ENCODE data around the gene CREBRF. TPM values are rescaled to one million over a fixed set of nuclear protein-coding genes. Genes with fewer than 3 reads are reported as not detected.
"Not testable (repeated sequence)": the region's sequence is repeated elsewhere in the genome, so short reads cannot be mapped to it uniquely, and the experiment has no call there.

The CREBRF gene
- polyA plus RNA-seq, 6 donors from 2014 or later = 60.6 to 97.0 (median 77.3) TPM

GRCh38 chr5:173154619-173155018 is 98.5 kb downstream of the CREBRF start:
- not testable (repeated sequence) for ATAC-seq (ENCODE audit: low read depth in 2 of 2); H3K27ac Mint-ChIP-seq; H3K4me3 Mint-ChIP-seq

GRCh38 chr5:173155912-173156311 is 99.8 kb downstream of the CREBRF start:
- no peak for ATAC-seq (ENCODE audit: low read depth in 2 of 2)

More at GRCh38 chr5:173154619-173155018, 98.5 kb downstream of the CREBRF start:
- not testable (repeated sequence) for H3K9me3 Mint-ChIP-seq, H3K27me3 Mint-ChIP-seq, H3K4me1 Mint-ChIP-seq, DNase-seq
- H3K36me3 Mint-ChIP-seq = peaks cover 21 to 28% of the 10 kb centered on the region in 2 donors

DNA sequence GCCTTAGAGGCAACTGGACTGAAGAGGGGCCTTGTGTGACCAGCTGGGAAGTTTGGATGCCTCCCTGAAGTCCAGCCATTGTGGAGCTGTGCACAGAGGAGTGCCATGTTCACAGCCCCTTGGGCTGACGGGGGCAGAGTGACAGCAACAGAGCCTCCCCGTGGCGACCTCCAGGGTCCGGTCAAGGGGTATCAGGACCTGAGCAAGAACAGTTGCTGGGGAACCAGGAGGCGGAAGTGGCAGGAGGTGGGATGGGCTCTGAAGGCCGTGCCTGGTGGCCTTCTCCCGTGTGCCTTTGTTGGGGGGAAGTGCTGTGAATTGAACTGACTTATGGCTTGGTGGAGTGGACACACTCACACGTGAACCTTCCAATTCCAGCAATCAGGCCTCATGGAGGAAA is 102.2 kb downstream of the CREBRF start:
- H3K4me1 Mint-ChIP-seq = no peaks in the 10 kb centered on the region
- H3K9me3 Mint-ChIP-seq = no peaks in the 10 kb centered on the region
- H3K36me3 Mint-ChIP-seq = peaks cover 24 to 29% of the 10 kb centered on the region in 2 donors
- H3K27me3 Mint-ChIP-seq = no peaks in the 10 kb centered on the region
- no peak overlapping the region for H3K4me3 Mint-ChIP-seq
- no peak overlapping the region for H3K27ac Mint-ChIP-seq
- no peak for DNase-seq
- ATAC-seq (ENCODE audit: low read depth in 2 of 2) = no peak

More at GRCh38 chr5:173155912-173156311, 99.8 kb downstream of the CREBRF start:
- no peak overlapping the region for H3K27ac Mint-ChIP-seq
- H3K27me3 Mint-ChIP-seq = no peaks in the 10 kb centered on the region
- H3K9me3 Mint-ChIP-seq = no peaks in the 10 kb centered on the region
- H3K4me1 Mint-ChIP-seq = no peaks in the 10 kb centered on the region
- peaks cover 22 to 28% of the 10 kb centered on the region in 2 donors for H3K36me3 Mint-ChIP-seq
- DNase-seq = no peak
- no peak overlapping the region for H3K4me3 Mint-ChIP-seq

DNA sequence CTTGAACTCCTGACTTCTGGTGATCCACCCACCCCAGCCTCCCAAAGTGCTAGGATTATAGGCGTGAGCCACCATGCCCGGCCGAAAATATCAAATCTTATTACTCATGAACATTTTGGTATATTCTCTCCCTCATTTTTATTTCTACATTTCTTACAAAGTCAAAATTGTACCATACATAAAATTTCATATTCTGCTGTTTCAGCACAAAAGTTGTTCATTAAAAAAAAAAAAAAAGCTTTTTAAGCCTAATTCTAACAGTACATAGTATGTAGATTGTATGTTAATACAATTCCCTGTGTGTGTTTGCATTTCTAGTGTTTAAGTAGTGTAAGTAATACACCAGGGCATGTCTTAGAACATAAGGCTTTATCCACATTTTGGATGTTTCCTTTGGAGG is 103.1 kb downstream of the CREBRF start:
- H3K27me3 Mint-ChIP-seq = no peaks in the 10 kb centered on the region
- H3K4me3 Mint-ChIP-seq = no peak overlapping the region
- peaks cover 16 to 23% of the 10 kb centered on the region in 2 donors for H3K36me3 Mint-ChIP-seq
- no peak for ATAC-seq (ENCODE audit: low read depth in 2 of 2)
- peak overlapping the region in 1 of 6 donors; percentile 69 for H3K27ac Mint-ChIP-seq
- H3K9me3 Mint-ChIP-seq = no peaks in the 10 kb centered on the region
- DNase-seq = no peak
- H3K4me1 Mint-ChIP-seq = no peaks in the 10 kb centered on the region

DNA sequence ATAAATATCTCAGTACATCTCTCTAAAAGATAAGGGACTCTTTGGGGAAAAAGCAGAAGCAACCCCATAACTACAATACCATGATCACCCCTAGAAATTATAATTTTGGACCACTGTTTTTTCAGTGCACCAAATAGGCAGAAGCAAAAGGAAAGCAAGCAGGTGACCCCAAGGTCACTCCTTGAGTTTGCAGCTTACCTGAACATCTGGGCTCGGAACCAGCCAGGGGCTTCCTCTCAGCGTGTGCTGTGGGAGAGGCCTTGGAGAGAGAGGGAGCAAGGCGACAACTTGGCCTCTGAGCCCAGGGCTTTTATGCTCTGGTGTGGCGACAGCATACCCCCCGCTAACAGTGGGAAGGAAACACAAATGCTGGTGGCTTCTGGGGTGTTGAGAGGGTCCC is 105.0 kb downstream of the CREBRF start:
- Mint-ChIP-seq H3K36me3 (peaks cover 10 to 23% of the 10 kb centered on the region in 2 donors), H3K4me3 (no peak overlapping the region), H3K27me3 (no peaks in the 10 kb centered on the region), H3K4me1 (no peaks in the 10 kb centered on the region), H3K27ac (peak overlapping the region in 1 of 6 donors; percentile 53), H3K9me3 (no peaks in the 10 kb centered on the region)
- DNase-seq = no peak
- ATAC-seq (ENCODE audit: low read depth in 2 of 2) = no peak

- ATAC-seq (ENCODE audit: low read depth in 2 of 2) = no peak
- Mint-ChIP-seq H3K36me3 (peaks cover 10 to 23% of the 10 kb centered on the region in 2 donors), H3K4me1 (no peaks in the 10 kb centered on the region), H3K27ac (no peak overlapping the region), H3K4me3 (no peak overlapping the region), H3K27me3 (no peaks in the 10 kb centered on the region), H3K9me3 (no peaks in the 10 kb centered on the region)
- DNase-seq = no peak
Observed at GRCh38 chr5:173163219-173163618, 107.1 kb downstream of the CREBRF start.

GRCh38 chr5:173165177-173166016 is 109.2 kb downstream of the CREBRF start:
- Mint-ChIP-seq H3K36me3 (peaks cover 6 to 23% of the 10 kb centered on the region in 2 donors), H3K27me3 (no peaks in the 10 kb centered on the region), H3K4me1 (no peaks in the 10 kb centered on the region), H3K4me3 (no peak overlapping the region), H3K27ac (peak overlapping the region in 1 of 6 donors; percentile 47), H3K9me3 (peaks cover 0 to under 1% (median 0%) of the 10 kb centered on the region in 7 donors)
- no peak for DNase-seq
- ATAC-seq (ENCODE audit: low read depth in 2 of 2) = no peak

DNA sequence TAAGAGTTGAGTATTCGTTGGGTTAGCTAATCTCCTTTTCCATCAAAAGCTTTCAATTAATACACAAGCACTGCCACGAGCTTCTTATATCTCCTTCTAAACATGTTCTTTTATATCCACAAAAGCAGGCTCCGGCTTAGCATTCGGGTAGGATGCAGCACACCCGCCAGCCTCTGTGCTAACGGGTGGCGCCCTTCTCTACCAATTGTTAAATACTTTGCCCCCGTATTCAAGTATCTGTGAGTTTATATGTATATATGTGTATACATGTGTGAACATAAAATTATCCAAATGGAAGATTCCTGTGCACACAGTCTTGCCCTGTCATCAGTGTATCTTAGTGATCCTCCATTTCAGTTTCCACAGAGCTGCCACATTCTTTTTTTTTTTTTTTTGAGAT is 116.0 kb downstream of the CREBRF start:
- no peaks in the 10 kb centered on the region for H3K36me3 Mint-ChIP-seq
- DNase-seq (no peak), ATAC-seq (ENCODE audit: low read depth in 2 of 2) (no peak)
- H3K27ac Mint-ChIP-seq = no peak overlapping the region
- H3K27me3 Mint-ChIP-seq = peaks cover 0 to 5% (median 0%) of the 10 kb centered on the region in 3 donors
- no peaks in the 10 kb centered on the region for H3K4me1 Mint-ChIP-seq
- H3K4me3 Mint-ChIP-seq = no peak overlapping the region
- peaks cover 0 to 9% (median 2%) of the 10 kb centered on the region in 7 donors for H3K9me3 Mint-ChIP-seq

DNA sequence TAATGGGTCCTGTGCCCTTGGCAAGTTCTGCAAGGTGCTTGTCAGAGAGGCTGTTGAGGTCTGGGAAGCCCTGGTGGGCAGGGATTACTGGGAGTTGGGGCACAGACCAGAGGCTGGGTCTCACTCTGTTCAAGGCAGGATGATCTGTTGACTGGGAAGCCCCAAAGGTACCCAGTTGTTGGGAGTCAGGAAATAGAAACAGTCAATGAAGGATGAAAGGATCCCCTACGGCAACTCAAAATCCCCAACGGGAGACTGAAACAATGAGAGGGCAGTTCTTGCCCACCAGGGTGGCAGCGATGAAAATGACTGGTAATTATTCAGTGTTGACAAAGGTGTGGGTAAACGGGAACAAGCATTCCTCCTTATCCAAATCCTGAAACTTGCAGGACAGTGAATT is 119.4 kb downstream of the CREBRF start:
- no peak for DNase-seq
- no peak overlapping the region for H3K4me3 Mint-ChIP-seq
- no peaks in the 10 kb centered on the region for H3K4me1 Mint-ChIP-seq
- H3K27me3 Mint-ChIP-seq = peaks cover 0 to 20% (median 14%) of the 10 kb centered on the region in 3 donors
- H3K27ac Mint-ChIP-seq = no peak overlapping the region
- peaks cover 2 to 8% (median 4%) of the 10 kb centered on the region in 7 donors for H3K9me3 Mint-ChIP-seq
- no peak for ATAC-seq (ENCODE audit: low read depth in 2 of 2)
- peaks cover 0 to 8% of the 10 kb centered on the region in 2 donors for H3K36me3 Mint-ChIP-seq

GRCh38 chr5:173178369-173178910 is 122.3 kb downstream of the CREBRF start:
- peaks cover 0 to 10% (median 3%) of the 10 kb centered on the region in 7 donors for H3K9me3 Mint-ChIP-seq

DNA sequence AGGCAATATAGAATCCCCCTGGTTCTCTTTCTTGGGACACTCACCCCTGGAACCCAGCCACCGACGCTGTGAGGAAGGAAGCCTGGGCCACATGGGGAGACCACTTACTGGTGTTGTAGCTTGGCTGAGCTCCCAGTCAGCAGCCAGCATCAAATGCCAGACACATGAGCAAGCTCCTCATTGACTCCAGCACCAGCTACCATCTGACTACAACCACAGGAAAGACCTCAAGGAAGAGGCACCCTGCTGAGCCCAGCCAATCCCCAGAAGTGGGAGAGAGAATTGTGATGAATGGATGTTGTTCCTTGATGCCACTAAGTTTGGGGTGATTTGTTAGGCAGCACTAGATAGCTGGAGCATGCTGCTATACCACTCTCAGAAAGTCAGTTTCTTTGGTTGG is 124.2 kb downstream of the CREBRF start:
- H3K4me1 Mint-ChIP-seq = no peaks in the 10 kb centered on the region
- H3K27ac Mint-ChIP-seq = no peak overlapping the region
- peaks cover 0 to 20% (median 15%) of the 10 kb centered on the region in 3 donors for H3K27me3 Mint-ChIP-seq
- H3K9me3 Mint-ChIP-seq = peaks cover 0 to 10% (median 3%) of the 10 kb centered on the region in 7 donors
- DNase-seq = no peak
- no peak for ATAC-seq (ENCODE audit: low read depth in 2 of 2)
- H3K4me3 Mint-ChIP-seq = no peak overlapping the region
- peaks cover 0 to 8% of the 10 kb centered on the region in 2 donors for H3K36me3 Mint-ChIP-seq

More at GRCh38 chr5:173178369-173178910, 122.3 kb downstream of the CREBRF start:
- H3K4me1 Mint-ChIP-seq = no peaks in the 10 kb centered on the region
- no peak overlapping the region for H3K27ac Mint-ChIP-seq
- H3K4me3 Mint-ChIP-seq = no peak overlapping the region
- H3K36me3 Mint-ChIP-seq = peaks cover 0 to 8% of the 10 kb centered on the region in 2 donors
- peaks cover 0 to 20% (median 18%) of the 10 kb centered on the region in 3 donors for H3K27me3 Mint-ChIP-seq
- DNase-seq = no peak
- ATAC-seq (ENCODE audit: low read depth in 2 of 2) = no peak

- H3K4me3 Mint-ChIP-seq = no peak overlapping the region
- ATAC-seq (ENCODE audit: low read depth in 2 of 2) = peak in 1 of 2 donors; percentile 32
- H3K9me3 Mint-ChIP-seq = no peaks in the 10 kb centered on the region
Observed at GRCh38 chr5:173187054-173187743, 131.0 kb downstream of the CREBRF start.

DNA sequence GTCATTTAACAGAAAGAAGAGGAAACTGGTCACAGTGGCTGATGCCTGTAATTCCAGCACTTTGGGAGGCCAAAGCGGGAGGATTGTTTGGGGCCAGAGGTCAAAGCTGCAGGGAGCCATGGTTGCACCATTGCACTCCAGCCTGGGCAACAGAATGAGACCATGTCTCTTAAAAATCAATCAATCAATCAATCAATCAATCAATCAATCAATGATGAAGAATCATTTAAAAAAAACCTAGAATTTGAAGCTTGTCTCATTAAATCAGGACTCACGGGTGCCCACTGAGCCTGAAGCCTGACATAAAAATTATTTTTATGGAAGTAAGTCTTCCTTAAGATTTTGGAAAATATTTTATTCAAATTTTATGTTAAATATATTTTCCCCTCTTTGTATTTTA is 132.1 kb downstream of the CREBRF start:
- no peak for ATAC-seq (ENCODE audit: low read depth in 2 of 2)
- H3K27ac Mint-ChIP-seq = no peak overlapping the region
- DNase-seq = no peak
- no peaks in the 10 kb centered on the region for H3K9me3 Mint-ChIP-seq
- H3K4me1 Mint-ChIP-seq = no peaks in the 10 kb centered on the region
- H3K27me3 Mint-ChIP-seq = peaks cover 0 to 20% (median 18%) of the 10 kb centered on the region in 3 donors
- H3K4me3 Mint-ChIP-seq = no peak overlapping the region
- H3K36me3 Mint-ChIP-seq = no peaks in the 10 kb centered on the region

More at GRCh38 chr5:173187054-173187743, 131.0 kb downstream of the CREBRF start:
- no peaks in the 10 kb centered on the region for H3K36me3 Mint-ChIP-seq
- no peak for DNase-seq
- no peaks in the 10 kb centered on the region for H3K4me1 Mint-ChIP-seq
- H3K27ac Mint-ChIP-seq = no peak overlapping the region
- H3K27me3 Mint-ChIP-seq = peaks cover 0 to 10% (median 10%) of the 10 kb centered on the region in 3 donors
